D341Med (cell line): ENCODE measurements around the gene SMIM10L1.

Source experiments
- DNase-seq: peaks from one replicate; pipeline ENCODE4 v3.0.0; 2012; ENCODE audit warnings: low spot score

SMIM10L1 gene

DNA sequence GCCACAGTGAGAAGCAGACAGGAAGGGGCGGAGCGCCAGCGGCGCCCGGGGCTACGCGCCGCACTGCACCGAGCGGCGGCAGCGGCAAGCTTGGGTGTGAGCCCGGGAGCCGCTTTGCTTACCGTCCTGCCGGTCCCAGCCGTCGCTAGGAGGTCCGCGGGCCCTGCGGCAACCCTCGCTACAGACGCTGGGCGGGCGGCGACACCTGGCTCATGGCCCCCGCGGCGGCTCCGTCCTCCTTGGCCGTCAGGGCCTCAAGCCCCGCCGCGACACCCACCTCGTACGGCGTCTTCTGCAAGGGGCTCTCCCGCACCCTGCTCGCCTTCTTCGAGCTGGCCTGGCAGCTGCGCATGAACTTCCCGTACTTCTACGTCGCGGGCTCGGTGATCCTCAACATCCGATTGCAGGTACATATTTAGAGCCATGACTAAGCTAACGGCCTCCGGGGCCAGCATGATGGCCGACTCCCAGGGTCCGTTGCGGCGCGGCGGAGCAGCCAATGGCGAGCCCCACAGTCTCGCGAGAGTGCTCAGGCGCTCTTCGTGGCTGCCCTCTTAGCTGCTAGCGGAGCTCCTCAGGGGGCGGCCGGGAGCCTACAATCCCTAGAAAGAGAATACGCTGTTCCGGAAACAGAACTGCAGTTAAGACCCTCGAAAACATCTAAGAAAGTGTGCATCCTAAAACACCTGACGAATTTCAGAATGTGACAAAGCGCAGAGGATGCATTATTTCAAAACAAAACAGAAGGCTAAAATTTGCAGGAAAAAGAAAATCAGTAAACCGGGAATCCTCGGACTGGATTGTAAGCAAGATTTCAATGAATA, at the start of gene SMIM10L1:
Gene SMIM10L1 (plus strand): TSS at position 50 of the 824 bp plus-strand sequence. CDS start 163 bp downstream, at position 213.
- DNase-seq = peak; percentile 94

DNA sequence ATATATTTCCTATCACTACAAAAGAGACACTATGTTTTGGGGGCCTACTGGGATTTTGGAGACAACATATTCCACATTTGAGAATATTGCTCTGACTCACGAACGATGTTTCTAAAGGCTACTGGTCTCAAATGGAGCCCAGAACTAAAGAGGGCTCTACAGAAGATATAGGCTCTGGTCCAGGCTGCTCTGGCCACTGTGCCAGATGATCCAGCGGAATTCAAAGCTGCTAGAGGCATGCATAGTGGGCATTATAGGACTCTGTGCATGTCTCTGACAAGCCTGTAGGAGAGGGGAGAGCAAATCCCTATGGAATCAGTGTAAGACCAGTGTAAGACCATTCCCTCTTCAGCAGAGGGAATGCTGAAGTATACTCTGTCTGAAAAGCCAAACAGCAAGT, 40.6 kb upstream of the SMIM10L1 start:
- DNase-seq = no peak

DNA sequence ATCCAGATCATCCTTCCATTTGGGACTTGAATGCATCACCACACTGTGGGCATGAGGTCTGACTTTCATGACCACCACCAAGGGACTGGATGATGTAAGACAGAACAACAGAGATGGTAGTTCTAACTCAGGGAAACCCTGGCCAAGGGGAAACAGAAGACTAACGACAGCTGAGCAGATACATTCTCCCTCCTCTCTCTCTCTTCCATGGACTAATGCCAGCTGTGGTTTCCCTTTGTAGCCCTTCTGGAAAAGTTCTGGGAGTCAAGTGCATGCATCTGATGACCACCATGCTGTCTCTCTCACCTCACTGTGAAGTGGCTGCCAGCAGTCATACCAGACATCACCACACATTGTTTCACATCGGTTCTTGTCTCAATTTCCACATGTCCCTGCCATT, 40.0 kb upstream of the SMIM10L1 start:
- DNase-seq = no peak

DNA sequence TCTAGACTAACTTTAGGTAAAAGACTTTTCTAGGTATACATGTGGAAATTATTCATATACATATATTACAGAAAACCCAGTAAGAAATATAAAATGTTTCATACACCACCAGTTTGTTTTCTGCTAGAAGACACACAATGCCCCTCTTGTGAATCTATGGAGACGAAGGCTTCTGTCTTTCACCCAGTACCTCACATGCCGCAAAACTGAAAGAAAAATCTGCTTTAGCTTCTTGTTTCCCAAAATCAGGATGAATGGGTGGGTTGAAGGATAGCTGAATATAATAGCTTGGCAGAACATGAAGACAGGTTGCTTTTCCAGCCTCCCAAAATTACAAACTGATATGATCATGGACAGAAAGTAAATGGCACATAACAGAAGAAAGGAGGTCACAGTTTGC, 37.8 kb upstream of the SMIM10L1 start:
- no peak for DNase-seq

DNA sequence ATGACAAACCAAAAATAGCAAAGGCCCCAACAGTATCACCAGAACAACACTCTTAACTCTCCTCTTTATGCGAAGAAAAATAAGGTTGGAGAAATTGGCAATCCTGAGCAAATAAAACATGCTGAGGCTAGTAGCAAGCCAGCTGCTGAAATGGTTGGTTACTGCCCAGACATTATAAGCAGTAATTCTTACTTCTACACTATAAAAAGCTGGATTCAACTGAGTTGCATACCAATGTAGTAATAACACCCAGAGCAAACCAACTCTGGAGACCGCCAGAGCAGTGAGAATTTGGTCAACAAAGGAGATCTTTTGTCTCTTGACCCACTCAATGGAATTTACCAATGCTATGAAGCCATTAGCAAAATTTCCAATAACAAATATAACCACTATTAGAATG, 37.2 kb upstream of the SMIM10L1 start:
- no peak for DNase-seq

DNA sequence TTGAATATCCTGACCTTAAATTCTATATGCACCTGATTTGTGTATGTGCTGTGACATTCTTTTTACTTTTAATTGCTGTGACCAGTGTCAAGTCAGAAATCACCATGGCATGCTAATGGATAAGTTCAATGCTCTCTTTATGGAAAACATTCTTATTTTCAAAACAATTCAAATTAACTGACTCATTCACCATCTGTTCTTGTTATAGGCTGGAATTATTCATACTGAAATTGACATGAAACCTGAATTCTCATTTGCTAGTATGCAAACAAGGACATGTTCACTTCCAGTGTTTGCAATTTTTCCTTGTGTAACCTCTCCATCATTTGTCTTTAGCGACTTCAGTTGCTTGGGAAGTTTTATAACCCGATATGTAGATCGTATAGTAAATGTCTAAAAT, 36.7 kb upstream of the SMIM10L1 start, which contains the start of gene TAS2R30:
Gene TAS2R30 (minus strand): TSS at position 340 of the 400 bp plus-strand sequence. CDS start 400 bp downstream, outside the sequence.
- DNase-seq = no peak

DNA sequence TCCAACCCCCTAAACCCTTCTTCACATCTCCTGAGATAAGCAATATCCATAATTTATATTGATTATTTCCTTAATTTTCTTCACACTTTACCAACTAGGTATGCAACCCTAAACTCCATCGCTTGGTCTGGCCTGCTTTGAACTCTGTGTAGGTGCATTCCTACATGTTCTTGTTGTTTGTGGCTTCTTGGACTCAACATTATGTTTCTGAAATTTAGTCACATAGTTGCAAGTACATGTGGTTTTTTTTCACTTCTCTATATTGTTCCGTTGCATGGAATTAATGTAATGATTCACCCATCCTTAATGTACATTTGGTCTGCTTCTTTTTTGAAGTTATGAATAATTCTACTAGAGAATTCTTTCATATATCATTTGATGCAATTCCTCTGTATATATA, 34.9 kb upstream of the SMIM10L1 start:
- DNase-seq = no peak

DNA sequence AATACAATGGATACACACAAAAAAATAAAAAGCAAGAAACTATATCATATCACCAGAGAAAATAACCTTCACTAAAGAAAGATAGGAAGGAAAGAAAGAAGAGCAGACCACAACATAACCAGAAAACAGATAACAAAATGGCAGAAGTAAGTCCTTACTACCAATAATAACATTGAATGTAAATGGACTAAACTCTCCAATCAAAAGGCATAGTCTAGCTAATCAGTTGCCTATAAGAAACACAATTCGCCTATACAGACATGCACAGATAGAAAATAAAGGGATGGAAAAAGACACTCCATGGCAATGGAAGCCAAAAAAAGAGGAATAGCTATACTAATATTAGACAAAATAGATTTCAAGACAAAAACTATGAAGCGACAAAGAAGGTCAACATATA, 27.6 kb upstream of the SMIM10L1 start:
- DNase-seq = no peak

DNA sequence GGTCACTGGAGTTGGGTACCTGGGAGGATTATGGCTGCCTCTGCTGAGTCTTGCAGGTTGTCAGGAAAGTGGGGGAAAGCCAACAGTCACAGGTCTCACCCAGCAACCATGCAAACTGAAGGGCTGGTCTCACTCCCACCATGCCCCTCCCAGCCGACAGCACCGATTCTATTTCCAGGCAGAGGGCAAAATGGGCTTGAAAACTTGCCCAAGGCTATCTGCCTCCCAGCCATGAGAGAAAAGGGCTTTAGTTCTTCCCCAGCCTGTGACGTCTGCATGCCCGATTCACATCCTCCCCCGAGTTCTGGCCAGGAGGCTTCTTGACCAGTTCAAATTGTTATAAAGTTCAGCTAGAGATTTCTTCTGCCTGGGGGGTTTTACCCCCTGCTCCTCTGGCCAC, 26.7 kb upstream of the SMIM10L1 start:
- DNase-seq = no peak

DNA sequence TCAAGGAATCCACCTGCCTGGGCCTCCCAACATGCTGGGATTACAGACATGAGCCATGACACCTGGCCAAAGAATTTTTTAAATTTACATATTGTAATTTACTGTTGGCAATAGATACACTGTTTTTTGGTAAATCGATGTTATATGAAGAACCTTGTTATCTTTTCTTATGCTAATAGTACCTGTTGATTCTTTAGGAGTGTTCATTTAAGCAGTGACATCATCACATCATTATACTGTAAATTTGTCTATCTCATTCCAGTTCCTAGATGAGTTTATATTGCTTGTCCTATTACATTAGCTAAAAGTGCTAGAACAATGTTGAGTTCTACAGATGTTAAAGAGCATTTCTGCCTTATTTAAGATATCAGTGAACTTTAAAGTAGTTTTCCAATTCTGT, 23.6 kb upstream of the SMIM10L1 start:
- DNase-seq = no peak

DNA sequence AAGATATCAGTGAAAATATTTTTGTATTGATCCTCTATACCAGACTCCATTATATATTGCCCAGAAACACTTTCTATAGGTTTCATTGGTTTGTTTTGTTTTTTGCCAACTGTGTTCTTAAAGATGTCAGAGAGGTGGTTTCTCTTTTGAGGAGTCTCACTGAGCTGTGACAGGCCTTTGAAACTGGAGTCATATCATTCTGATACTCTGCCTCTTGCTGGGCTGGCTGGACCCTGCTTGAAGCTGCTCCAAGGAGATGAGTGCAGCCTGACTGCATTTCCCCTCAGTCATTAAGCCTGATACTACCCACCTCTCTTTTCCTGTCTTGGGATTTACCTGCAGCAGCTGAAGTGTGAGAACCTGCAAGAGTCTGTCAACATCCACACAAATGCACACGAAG, 20.2 kb upstream of the SMIM10L1 start:
- no peak for DNase-seq

DNA sequence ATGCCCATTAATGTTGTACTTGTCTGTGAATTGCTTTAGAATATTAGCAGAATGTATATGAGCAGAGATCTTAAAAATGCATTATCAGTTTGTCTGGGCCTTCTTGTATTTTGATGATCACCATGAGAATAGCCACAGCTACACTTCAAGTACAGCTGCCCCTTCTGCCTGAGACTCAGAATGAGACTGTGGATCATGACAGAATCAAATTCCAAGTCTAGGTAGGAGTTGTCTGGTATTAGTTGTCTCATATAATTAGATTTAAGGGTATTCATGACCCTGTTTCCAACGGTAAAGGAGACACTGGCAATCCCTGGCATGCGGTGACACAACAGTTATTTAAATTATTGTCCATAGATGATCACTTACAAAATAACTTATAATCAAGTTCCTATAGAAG, 18.3 kb upstream of the SMIM10L1 start:
- no peak for DNase-seq

DNA sequence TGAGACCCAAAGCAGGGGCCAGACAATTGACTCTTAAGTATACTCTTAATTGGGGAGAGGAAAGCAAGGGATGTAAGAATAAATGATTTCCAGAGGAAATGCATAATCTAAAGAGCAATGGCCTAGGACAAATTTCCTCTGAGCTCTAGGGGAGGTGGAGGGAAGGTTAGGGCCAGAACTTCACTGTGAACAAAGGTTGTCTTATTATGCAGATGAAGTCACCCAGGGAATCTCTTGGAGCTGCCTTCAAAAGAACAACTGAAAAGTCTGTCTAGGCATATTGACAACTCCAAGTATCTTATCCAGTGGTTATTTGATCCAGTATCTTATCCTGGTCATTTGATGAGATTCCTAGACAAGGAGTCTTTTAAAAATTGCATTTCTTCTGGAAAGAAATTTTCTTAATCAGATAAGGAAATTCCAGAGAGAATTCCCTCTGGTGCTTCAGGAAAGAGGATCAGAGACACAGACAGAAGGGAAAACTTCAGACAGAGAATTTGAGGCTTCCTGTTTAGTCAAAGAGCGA, 16.5 kb upstream of the SMIM10L1 start:
- DNase-seq = no peak

DNA sequence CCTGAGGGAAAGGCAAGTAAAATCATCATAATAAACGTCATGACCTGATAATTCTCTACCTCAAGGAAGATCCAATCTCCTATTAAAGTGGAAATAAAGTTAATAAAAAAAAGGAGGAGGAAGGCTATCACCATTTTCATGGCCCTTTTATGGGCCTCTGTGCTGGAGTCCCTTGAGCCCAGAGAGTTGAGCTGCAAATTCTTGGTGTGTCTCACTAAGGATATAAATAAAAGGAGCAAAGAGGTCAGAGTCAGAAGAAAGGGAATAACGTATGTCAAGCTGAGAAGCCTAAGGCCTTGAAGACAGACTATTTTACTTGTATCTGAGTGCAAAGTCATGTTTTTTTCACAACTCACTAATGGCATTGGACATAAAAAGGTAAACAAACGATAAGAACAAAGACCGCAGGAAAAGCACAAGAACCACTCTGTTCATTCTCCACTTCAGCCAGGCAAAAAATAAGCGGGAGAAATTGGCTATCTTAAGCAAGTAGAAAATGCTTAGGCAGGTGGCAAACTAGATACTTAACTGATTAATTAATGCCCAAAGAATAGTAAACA, 12.0 kb upstream of the SMIM10L1 start:
- DNase-seq = no peak

DNA sequence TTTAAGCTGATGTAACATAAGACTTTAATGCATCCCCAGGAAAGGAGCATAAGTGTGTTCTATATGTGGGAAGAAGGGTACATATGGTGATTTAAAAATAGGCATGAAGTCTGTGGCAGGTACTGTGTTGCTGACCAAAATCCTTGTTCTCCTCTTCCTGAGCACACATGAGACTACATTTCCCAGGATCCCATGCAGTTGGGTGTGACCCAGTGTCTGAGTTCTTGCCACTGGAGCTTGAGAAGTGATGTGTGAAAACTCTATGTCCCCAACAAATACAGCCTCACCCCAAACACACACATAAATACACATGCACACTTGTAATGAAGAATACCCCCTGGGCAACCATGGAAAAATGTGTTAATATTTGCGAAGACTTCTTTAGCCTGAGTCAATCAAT, 8.5 kb upstream of the SMIM10L1 start:
- no peak for DNase-seq

DNA sequence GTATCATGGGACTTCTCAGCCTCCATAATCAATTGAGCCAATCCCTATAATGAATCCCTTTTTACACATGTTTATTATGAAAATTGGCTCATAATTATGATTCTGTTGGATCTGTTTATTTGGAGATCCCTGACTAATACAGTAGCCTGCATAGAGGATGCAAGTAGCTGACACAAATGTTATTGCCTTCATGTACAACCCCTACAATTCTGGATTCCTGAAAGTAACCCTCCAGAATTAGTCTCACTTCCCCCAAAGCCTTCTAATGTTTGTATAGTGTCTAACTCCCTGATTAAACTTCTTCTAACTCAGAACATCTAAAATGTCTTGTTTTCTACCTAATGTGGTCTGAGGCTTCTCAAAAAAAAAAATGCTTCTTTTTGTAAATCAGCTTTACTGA, 6.6 kb upstream of the SMIM10L1 start:
- no peak for DNase-seq

DNA sequence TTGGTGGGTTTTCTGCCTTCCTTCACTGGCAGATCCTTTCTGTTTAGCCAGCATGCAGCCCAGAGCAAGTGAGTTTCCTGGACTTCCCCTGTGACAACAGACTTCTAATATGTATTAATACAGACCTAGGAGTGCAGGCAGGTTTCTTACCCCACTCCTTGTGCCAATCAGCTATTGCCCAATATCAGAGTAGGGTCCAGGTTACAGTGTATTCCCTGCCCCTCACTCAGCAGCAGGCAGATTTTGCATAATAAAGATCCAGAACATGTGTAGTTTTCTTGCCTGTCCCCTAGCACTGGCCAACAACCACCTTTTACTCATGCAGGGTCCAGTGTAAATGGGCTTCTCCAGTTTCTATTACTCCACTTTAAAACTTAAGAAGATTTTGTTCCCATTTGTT, 4.7 kb upstream of the SMIM10L1 start:
- DNase-seq = no peak

DNA sequence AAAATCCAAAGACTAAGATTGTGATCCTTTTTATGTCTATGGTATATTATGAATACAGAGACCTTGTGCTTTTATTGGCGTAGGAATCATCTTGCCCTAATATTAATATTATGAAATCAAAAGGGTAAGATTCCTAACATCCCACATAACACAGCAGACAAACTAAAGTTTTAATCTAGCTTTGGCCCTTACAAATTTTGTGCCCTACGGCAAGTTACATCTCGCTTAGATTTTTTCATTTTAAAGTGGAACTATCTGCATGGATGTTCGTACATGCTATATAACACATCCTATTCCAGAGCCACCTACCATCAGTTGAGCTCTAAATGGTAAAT, 217 bp upstream of the SMIM10L1 start:
- no peak for DNase-seq

DNA sequence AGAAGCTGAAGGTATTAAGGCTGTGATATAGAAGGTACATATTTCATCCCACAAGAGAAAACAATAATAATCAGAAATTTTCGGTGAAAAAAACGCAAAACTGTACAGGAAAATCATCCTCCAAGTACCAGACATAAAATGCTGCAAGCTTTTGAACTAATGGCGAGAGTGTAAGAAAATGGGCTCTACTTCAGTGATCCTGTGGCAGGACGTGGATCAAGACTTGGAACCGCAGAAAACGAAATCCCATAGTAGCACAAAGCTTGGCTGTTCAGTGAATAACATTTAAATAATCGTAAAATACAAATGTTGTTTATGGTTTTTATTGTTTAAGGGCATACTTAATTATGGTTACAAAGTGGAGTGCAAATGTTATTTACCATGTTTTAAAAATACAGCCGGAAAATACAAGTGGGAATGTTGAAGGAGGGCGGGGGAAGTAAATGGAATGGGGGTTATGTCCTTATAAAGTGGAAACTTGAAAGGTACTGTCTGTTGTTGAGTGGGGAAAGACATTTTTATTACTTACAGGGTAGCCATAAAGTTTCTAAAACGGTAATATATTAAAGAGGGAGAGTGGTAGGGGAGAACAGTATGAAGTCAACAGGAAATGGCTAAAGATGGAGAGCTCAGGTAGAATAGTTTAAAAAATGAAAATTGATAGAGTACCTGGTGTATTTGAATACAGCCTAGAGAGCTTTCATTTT, 1.1 kb downstream of the SMIM10L1 start:
- no peak for DNase-seq

DNA sequence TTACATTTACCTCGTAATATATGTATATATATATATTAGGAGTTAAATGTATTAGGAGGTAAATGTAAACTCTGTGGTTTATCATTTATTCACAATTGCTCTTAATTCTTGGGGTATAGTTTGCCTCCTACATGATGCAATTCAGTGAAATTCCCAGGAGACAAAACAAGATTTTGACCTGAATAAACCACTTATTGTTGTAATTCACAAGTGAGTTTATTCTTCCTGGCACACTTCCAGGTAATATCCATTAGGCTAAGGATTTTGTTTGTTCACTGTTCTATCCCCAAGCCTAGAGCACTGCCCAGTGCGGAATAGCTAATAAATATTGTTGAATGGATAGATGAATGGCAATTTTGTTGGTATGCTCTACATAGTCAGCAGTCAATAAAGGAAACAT, 3.0 kb downstream of the SMIM10L1 start:
- DNase-seq = no peak

DNA sequence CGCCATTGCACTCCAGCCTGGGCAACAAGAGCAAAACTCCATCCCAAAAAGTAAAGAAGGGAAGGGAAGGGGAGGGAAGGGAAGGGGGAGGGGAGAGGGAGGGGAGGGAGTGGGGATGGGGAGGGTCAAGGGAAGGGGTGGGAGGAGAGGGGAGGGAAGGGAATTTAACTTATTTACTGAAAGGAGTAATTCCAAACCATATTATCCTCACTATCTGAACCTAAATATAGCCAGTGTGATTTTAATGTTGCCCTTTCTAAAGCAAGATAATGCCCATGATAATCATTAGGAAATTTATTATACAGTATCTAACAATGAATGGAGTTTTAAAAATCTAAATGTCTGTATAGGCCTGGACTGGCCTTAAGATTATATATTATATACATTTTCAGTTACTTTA, 7.3 kb downstream of the SMIM10L1 start:
- DNase-seq = no peak

DNA sequence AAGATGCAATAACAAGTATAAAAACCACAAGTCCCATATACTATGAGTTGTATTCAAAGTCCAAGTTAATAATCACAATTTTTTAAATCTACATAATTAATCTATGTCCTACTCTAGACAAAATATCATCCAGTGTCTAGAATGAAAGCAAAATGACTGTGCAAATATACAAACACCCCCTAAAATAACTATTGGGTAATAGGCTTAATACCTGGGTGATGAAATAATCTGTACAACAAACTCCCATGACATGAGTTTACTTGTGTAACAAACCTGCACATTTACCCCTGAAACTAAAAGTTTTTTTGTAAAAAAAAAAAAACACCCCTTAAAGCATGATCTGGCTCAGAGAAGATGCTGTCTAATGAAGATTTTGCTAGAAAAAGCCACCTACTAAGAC, 11.5 kb downstream of the SMIM10L1 start:
- no peak for DNase-seq

DNA sequence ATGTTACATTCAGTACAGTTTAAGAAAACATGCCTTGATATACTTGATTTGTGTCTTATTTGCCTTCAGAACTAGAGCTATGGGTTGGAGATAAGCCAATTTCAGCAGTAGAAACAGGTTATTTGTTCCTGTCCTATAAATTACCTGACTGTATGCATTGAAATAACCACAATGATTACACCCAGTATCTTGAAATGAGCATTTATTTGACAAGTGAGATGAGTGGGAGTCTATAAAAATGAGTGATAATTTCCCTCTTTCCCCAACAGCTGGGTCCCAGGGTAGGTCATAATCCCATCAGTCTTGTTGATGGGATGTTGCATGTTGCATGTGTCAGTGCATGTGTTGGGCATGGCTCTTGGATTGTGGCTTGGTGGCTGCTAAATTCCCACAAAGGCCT, 12.0 kb downstream of the SMIM10L1 start:
- DNase-seq = no peak
